IPS DF 19.7 (cell line): ENCODE measurements around the gene CRYBG1.
"Not testable (repeated sequence)": the region's sequence is repeated elsewhere in the genome, so short reads cannot be mapped to it uniquely, and the experiment has no call there.

ENCODE experiments used
- DNase-seq: peaks from one replicate; pipeline ENCODE4 v3.0.0-alpha.2; 2013; ENCODE audit warnings: low read depth, low spot score

Gene CRYBG1

DNA sequence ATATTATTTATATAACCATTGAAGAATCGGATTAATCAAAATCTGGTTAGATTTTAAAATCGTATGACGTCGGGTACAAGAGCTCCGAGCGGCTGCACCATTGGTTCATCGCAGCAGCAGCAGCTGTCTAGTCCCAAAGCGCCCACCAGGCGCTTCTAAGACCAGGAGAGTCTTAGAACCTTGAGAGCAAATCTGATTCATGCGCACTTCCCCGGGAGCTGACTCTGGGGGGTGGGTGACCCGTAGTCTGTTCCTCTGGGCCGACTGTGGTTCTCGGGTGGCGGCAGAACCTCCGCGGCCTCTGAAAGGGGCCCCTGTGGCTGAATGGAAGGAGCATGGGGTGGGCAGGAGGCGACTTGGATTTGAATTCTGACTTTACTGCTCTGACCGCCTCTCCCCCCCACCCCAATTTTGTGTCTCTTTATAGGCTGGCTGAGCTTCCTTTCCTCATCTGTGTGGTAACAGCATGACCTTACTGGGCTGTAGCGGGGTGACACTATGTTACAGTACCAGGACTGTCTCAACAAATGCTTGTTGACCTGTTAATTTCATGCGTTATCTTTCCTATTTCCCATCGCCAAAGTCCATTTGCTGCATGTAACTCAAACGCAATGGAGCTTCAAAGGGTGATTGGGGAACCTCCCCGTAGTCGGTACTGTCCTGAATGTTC, 149.0 kb downstream of the CRYBG1 start:
- DNase-seq, result no peak

DNA sequence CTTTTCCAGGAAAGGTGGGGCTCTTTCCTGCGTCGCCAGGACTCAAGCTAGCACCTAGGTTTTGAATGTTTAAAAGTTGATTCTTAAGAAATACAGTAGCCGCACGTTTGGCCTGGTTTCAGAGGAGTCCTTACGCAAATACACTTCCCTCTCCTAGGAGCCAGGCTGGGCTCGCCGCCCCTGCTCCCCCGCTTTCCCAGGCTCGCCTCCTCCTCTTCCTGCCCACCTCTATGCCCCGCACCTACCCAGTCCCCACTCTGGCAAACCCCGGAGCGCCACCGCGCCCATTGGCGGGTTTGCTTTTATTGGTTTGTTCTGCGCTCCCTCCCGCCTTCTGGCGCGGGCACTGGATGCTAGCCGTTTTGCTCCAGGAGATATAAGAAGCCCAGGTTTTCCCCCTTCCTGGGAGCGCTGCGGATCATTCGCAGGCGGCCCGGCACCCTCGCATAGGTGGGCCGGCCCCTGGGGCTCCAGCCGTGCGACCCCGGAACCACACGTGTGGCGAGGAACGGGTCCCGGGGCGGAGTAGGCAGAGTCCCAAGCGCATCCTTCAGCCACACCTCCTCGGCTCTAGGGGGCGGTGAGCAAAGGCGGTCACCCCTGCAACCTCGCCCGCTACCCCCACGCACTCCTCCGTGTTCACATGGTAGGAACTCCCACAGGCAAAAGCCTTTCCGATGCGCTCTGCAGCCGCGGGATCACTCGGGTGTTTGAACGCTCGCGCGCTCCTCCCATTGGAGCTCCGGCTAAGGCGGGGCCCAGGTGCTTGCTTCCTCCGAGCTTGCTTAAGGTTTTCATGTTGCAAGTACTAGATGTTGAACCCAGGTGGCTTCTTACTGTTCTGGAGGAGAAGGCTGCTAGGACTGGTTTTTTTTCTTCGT, 149.8 kb downstream of the CRYBG1 start:
- no peak for DNase-seq

DNA sequence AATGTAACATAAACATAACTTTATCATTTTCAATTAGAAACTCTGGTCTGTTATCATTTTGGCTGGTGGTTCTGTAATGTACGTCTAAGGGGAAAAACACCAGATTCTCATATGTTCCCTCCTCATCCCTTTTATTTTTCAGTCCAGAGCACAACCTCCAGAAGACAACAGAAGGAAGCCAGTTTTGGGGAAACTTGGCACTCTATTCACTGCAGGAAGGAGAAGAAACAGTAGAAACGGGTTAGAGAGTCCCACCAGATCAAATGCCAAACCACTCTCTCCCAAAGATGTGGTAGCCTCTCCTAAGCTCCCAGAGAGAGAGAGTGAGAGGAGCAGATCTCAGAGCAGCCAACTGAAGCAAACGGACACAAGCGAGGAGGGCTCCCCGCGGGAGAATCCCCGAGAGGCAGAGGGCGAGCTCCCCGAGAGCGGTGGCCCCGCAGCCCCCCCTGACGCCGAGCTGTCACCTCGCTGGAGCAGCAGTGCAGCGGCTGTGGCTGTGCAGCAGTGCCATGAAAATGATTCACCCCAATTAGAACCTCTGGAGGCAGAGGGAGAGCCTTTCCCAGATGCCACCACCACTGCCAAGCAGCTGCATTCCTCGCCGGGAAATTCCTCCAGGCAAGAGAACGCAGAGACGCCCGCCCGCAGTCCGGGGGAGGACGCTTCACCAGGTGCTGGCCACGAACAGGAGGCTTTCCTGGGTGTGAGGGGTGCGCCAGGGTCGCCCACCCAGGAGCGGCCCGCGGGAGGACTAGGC, 151.0 kb downstream of the CRYBG1 start:
- DNase-seq, result no peak

DNA sequence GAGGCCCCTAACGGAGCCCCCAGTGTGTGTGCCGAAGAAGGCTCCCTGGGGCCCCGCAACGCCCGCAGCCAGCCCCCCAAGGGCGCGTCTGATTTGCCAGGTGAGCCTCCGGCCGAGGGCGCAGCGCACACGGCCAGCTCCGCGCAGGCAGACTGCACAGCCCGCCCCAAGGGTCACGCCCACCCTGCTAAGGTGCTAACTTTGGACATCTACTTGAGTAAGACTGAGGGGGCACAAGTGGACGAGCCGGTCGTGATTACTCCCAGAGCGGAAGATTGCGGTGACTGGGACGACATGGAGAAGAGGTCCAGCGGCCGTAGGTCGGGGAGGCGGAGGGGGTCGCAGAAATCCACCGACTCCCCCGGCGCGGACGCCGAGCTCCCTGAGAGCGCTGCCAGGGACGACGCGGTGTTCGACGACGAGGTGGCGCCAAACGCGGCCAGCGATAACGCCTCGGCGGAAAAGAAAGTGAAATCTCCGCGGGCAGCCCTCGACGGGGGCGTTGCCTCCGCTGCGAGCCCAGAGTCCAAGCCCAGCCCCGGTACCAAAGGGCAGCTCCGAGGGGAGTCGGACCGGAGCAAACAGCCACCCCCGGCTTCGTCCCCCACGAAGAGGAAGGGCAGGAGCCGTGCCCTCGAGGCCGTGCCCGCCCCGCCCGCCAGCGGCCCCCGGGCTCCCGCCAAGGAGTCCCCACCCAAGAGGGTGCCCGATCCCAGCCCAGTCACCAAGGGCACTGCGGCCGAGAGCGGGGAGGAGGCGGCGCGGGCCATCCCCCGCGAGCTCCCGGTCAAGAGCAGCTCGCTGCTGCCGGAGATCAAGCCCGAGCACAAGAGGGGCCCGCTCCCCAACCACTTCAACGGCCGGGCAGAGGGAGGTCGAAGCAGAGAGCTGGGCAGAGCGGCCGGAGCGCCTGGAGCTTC, 151.8 kb downstream of the CRYBG1 start:
- no peak for DNase-seq

DNA sequence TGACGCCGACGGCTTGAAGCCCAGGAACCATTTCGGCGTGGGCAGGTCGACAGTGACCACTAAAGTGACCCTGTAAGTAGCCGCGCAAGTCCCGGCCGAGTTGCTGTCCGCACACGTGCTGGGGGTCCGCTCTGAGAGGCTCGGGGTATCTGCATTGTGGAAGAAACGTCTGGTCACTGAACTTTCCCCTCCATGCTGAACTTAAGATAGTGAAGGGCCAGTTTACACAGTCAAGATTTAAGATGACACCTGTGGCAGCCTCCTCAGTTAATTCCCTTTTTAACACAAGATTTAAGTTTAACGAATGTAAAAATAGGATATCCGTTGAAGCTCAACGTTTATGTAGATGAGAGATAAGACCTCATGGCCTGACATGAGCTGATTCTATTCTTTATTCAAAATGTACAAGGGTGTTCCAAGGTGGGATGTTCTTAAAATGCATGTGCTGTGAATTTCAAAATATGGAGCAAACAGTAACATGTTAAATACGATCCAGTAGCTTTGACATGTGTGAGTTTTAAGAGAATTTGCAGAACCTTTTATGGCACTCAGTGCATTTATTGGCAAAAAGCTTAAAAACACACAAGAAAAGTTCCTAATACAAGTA, 152.6 kb downstream of the CRYBG1 start:
- DNase-seq, result no peak

DNA sequence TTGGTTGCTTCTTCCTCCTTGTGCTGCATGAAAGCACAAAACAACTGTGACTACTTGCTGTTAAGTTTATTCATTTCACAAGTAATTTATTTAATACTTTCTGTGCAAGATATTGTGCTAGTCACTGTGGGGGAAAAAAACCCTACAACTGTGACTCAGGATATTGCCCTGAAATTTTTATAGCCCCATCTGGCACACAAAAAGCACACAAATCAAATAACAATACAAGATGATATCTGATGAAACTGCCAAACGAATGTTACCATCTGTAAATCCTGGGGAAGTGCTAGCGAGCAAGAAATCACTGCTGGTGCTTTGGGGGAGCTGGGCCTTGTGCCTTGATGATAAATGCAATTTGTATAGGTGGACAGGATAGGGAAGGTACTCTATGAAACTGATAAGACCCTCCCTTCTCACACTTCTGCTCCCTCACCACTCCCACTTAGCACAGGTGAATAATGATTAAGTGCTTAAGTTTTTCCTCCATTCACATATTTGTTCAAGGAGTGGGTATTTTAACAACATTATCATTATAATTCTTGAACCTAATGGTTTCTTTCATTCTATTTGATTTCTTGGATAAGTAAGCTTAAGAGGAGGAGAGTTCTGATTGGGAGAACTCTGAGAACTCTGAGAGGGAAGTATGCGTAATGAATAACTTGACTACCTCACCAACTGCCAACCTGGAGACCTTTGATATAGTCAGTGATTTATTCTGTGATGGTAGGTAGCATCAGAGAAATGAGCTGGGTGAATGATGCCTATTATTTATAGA, 153.5 kb downstream of the CRYBG1 start:
- no peak for DNase-seq

DNA sequence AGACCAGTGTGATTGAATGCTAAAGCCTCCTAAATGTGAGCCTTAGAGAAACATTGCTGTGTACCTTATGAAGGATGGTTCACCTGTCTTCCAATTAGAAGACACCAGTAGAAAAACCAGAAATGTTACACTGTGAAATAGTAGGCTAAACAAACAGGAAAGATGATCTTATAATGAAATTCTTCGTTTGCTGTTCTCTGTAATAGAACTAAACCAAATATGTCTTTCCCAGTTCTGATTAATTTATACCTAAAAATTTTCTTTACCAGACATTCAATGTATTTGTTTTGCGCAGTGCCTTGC, 154.0 kb downstream of the CRYBG1 start:
- DNase-seq, result no peak

DNA sequence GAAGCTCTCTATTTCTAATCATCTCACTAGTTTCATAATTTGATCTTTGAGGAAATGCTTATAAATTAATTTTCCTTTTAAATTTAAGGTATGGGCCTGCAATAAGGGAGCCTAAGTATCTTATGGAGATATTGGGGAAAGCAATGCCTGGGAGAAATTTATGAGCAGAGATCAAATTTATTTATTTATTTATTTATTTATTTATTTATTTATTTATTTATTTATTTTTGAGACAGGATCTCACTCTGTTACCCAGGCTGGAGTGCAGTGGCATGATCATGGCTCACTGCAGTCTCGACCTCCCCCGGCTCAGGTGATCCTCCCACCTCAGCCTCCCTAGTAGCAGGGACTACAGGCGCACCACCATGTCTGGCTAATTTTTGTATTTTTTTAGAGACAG, 155.1 kb downstream of the CRYBG1 start:
- DNase-seq, result not testable (repeated sequence)

DNA sequence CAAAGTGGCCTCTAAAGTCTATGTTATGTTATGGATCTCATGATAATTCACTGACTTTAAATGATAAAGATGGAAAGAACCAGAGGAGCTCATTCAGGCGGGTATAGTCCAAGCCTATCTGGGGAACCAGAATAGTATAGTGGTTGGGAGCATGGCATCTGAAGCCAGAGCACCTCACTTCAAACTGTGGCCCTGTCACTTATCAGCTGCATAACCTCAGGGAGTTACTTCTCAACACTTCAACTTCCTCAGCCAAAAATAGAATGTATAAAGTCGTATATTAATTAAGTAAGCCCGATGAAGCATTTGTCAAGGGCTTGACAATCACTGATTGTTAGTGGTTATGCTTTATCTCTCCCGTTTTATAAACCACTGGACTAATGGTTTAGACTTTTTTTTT, 156.1 kb downstream of the CRYBG1 start:
- no peak for DNase-seq

DNA sequence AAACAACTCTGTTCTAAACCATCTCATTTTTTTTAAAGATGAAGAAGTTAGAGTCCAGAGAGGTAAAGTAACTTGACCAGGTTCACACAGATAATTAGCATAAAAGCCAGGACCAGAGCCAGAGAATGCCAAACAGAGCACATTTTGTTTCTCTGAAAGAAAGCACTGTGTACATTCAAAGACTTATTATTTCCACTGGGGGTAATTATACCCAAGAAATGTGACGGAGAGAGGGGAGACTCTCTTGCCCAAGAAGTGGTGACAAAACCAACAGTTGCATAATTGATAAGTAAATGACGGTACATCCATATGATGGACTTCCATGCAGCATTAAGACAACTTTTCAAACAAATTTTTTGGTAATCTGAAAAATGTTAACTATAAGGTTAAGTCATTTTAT, 157.2 kb downstream of the CRYBG1 start:
- no peak for DNase-seq

DNA sequence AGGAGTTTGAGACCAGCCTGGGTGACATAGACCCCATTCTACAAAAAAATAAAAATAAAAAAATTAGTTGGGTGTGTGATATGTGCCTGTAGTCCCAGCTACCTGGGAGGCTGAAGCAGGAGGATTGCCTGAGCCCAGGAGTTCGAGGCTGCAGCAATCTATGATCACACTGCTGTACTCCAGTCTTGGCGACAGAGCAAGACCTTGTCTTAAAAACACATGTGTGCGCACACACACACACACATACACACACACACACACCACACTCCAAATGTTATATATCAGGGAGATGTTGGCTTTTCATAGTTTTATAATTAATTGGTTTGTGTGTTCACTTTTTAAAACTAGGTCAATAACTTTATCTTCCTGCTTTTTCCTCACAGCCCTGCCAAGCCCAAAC, 158.2 kb downstream of the CRYBG1 start:
- DNase-seq, result no peak

DNA sequence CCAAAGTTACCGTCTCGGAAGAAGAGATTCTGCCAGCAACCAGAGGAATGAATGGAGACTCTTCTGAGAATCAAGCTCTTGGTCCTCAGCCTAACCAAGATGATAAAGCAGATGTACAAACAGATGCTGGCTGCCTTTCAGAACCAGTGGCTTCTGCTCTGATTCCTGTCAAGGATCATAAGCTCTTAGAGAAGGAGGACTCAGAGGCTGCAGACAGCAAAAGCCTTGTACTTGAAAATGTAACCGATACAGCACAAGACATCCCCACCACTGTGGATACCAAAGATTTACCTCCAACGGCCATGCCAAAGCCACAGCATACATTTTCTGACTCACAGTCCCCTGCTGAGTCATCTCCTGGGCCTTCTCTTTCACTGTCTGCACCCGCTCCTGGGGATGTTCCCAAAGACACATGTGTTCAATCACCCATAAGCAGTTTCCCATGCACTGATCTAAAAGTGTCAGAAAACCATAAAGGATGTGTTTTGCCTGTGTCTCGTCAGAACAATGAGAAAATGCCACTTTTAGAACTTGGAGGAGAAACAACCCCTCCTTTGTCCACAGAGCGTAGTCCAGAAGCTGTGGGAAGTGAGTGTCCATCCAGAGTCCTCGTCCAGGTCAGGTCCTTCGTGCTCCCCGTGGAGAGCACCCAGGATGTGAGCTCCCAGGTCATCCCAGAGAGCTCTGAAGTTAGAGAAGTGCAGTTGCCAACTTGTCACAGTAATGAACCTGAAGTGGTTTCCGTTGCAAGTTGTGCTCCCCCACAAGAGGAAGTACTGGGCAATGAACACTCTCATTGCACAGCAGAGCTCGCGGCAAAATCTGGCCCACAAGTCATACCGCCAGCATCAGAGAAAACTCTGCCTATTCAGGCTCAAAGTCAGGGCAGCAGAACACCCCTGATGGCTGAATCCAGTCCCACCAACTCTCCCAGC, 159.2 kb downstream of the CRYBG1 start:
- DNase-seq, result no peak

DNA sequence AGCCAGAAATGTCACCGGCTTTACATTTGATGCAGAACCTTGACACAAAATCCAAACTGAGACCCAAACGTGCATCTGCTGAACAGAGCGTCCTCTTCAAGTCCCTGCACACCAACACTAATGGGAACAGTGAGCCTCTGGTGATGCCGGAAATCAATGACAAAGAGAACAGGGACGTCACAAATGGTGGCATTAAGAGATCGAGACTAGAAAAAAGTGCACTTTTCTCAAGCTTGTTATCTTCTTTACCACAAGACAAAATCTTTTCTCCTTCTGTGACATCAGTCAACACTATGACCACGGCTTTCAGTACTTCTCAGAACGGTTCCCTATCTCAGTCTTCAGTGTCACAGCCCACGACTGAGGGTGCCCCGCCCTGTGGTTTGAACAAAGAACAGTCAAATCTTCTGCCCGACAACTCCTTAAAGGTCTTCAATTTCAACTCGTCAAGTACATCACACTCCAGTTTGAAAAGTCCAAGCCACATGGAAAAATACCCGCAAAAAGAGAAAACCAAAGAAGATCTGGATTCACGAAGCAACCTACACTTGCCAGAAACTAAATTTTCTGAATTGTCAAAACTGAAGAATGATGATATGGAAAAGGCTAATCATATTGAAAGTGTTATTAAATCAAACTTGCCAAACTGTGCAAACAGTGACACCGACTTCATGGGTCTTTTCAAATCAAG, 160.3 kb downstream of the CRYBG1 start:
- no peak for DNase-seq

DNA sequence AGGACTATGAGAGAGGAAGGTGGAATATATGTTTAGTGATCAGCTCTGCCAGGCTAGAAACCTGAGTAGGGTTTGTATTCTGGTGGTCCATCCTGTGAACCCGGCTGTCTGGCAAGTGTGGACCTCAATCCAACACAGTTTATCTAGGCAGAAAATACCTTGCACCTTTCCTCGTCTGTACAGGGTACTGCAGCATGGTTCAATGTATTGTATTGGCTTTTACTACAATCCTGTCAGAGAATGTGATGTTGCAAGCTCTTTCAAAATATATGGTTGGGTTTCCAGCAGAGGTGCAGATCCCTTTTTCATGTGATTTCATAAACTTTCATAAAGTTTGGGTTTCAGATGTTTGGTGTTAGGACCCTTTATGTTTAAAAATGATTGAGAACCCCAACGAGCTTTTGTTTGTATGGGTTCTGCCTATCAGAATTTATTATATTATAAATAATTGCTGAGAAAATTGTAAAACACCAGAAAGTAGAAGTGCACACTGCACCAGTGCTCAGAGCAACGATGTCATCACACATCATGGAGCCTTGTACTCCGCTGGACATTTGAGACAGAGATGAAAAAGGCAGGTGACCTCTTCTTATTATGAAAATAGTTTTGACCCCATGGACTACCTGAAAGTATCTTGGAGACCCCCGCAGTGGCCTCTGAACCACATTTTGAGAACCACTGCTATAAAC, 162.2 kb downstream of the CRYBG1 start:
- DNase-seq, result no peak

DNA sequence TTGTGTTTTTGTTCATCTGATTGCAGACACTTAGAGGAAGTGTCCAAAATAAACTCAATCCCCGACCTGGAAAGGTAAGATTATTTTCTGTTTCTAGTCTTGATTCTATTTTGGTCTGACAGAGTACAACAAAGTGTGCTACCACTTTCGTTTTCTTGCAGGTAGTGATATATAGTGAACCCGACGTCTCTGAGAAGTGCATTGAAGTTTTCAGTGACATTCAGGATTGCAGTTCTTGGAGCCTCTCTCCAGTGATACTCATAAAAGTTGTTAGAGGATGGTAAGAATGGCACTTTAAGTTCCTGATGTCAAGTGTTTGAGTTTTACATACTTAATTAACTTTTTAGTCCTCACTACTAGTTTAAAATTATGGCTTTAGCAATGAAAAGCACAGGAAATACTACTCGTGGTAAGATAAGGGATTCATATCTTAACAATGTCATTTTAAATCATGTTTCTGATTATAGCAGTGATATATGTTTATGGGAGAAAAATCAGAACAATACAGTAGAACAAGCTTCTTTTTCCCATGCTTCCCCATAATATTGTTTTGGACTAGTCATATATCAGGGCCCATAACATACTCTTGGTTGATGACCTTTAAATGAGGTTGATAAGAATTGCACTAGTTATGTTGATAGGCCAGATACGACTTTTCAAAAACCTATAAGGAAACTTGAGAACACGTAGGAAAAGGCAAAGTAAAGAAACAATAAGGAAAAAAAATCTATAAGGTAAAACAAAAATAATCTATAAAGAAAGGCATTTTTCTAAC, 164.8 kb downstream of the CRYBG1 start:
- no peak for DNase-seq

DNA sequence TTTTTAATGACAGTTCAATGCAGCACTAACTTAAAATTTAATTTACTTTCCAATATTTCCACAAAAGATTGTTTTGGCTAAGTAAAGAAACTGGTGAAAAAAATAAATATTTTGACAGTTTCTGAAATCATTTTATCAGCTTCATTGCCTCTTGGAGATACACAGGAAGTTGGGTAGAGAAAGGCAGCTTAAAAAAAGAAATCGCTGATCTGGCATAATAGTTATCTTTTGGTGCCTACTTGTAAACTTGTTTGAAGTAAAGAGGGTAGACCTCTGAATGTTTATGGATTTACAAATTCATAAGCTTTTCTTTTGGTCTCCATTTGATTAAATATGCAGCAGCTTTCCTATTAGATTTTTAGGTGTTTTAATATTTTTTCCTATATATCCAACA, 165.4 kb downstream of the CRYBG1 start:
- DNase-seq, result no peak

DNA sequence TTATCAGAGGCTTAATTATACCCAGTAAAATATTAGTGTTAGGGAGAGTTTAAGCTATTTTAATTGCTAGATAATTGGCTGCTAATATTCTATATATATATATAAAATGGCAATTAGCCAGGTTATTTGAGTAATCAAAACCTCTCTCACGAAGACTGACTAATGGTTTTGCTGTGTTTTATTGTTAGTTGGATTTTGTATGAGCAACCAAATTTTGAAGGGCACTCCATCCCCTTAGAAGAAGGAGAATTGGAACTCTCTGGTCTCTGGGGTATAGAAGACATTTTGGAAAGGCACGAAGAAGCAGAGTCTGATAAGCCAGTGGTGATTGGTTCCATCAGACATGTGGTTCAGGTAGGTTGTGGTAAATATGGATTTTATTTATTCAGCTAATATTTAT, 166.6 kb downstream of the CRYBG1 start:
- no peak for DNase-seq
